Measurements from ENCODE around the gene ZNF516. TPM values are rescaled to one million over a fixed set of nuclear protein-coding genes. Genes with fewer than 3 reads are reported as not detected.

The ZNF516 gene
- total and polyA plus RNA-seq, 2 experiments from 2014 or later: 17.8 to 29.4 TPM

DNA sequence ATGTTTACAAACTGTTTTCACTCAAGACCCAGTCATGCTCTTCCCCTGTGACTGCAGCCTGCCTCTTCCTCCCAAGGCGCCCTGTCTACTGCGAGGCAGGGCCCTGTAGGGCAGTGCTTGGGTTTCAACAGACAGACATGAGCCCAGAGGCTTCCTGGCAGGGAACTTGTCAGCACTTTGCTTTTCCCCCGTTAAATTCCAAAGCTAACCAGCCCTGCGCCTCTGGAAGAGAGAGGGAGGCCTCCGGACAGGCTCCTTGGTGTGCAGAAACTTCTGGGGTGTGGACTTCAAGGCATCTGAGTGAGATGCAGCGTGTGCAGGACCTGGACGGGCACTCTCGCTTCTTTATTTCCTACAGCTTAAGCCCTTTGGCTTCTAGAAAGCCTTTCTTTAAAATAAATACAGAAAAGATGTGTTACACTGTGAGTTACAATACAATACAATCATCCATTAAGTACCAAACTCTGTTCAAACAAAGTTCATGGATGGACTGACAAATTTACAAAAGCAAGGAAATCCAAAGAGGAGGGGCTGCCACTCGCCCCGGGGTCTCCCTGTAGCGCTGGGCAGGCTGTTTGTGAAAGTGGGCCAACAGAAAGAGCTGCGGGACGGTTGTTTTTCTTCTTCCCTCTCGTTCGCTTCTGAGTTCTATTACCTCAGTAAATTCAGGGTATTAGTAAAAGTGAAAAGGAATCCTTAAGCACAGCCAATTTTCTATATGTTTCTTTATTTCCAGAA lies 8.8 kb upstream of the ZNF516 start:
- H3K4me3 ChIP-seq: no peak overlapping the region
- no peaks in the 10 kb centered on the region for H3K79me2 ChIP-seq (ENCODE audit: insufficient read depth)
- no peaks in the 10 kb centered on the region for H3K36me3 ChIP-seq (ENCODE audit: low read depth)
- no peaks in the 10 kb centered on the region for H4K20me1 ChIP-seq (ENCODE audit: insufficient read depth)
- 75 to 77% methylated on average over 14 to 15 of the region's 15 CpGs for WGBS, 2 experiments (ENCODE audit: low coverage in 1 of 2, low lambda C conversion rate in 2 of 2, missing lambda C conversion rate in 2 of 2)
- H3K4me1 ChIP-seq (ENCODE audit: insufficient read depth): no peaks in the 10 kb centered on the region
- no peaks in the 10 kb centered on the region for H3F3A ChIP-seq (ENCODE audit: insufficient read depth)
- H3K9me3 ChIP-seq (ENCODE audit: low read depth): no peaks in the 10 kb centered on the region
- no peaks in the 10 kb centered on the region for H3K27me3 ChIP-seq (replicated peaks; ENCODE audit: insufficient read depth)
- no peak overlapping the region for H2AFZ ChIP-seq
- H3K4me2 ChIP-seq (ENCODE audit: unreplicated experiment): no peak overlapping the region
- no peaks in the 10 kb centered on the region for H3K9me2 ChIP-seq (ENCODE audit: insufficient read depth)
- DNase-seq: no peak
- TF ChIP-seq EZH2phosphoT487 (IDR thresholded peaks at IDR 0.05; ENCODE audit: insufficient read depth, low read depth) (no peak), EZH2 (IDR thresholded peaks at IDR 0.05; ENCODE audit: insufficient read depth, poor library complexity, severe bottlenecking) (no peak)
- in situ Hi-C loops (cut with MboI): no loop called here
- H3K27ac ChIP-seq: no peak overlapping the region
- no peak overlapping the region for H3K9ac ChIP-seq

DNA sequence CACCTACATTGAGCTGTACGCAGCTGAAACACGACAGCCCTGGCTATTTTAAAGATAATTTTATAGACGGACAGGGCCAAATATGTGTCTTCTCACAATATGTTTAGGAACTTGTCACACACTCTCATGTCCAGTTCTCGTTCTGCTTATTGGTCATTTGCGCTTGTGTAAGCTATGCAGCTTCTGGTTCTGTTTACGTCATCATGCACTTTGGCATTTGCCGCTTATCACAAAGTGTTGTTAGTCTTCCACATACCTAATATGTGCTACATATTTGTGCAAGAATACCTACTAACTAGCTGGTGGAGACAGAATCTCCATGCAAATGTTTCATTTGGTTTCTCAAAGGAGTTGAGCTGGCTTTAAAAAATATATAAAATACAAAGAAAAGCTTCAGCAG lies 7.5 kb upstream of the ZNF516 start:
- no peaks in the 10 kb centered on the region for H3K9me3 ChIP-seq (ENCODE audit: low read depth)
- H3F3A ChIP-seq (ENCODE audit: insufficient read depth): peaks cover 4% of the 10 kb centered on the region; the same call in 1 of the 2 replicates
- no peaks in the 10 kb centered on the region for H3K9me2 ChIP-seq (ENCODE audit: insufficient read depth)
- no peaks in the 10 kb centered on the region for H4K20me1 ChIP-seq (ENCODE audit: insufficient read depth)
- no peak overlapping the region for H3K27ac ChIP-seq
- H3K79me2 ChIP-seq (ENCODE audit: insufficient read depth): no peaks in the 10 kb centered on the region
- no peak overlapping the region for H2AFZ ChIP-seq
- H3K4me2 ChIP-seq (ENCODE audit: unreplicated experiment): no peak overlapping the region
- in situ Hi-C loops (cut with MboI): no loop called here
- H3K36me3 ChIP-seq (ENCODE audit: low read depth): no peaks in the 10 kb centered on the region
- no peaks in the 10 kb centered on the region for H3K27me3 ChIP-seq (replicated peaks; ENCODE audit: insufficient read depth)
- WGBS, 2 experiments (ENCODE audit: low coverage in 1 of 2, low lambda C conversion rate in 2 of 2, missing lambda C conversion rate in 2 of 2): 92 to 93% methylated on average over 7 of the region's 7 CpGs
- H3K4me3 ChIP-seq: no peak overlapping the region
- DNase-seq: no peak
- no peak overlapping the region for H3K9ac ChIP-seq
- no peaks in the 10 kb centered on the region for H3K4me1 ChIP-seq (ENCODE audit: insufficient read depth)
- no peak for TF ChIP-seq EZH2phosphoT487 (IDR thresholded peaks at IDR 0.05; ENCODE audit: insufficient read depth, low read depth)
- TF ChIP-seq EZH2 (IDR thresholded peaks at IDR 0.05; ENCODE audit: insufficient read depth, poor library complexity, severe bottlenecking): no peak

DNA sequence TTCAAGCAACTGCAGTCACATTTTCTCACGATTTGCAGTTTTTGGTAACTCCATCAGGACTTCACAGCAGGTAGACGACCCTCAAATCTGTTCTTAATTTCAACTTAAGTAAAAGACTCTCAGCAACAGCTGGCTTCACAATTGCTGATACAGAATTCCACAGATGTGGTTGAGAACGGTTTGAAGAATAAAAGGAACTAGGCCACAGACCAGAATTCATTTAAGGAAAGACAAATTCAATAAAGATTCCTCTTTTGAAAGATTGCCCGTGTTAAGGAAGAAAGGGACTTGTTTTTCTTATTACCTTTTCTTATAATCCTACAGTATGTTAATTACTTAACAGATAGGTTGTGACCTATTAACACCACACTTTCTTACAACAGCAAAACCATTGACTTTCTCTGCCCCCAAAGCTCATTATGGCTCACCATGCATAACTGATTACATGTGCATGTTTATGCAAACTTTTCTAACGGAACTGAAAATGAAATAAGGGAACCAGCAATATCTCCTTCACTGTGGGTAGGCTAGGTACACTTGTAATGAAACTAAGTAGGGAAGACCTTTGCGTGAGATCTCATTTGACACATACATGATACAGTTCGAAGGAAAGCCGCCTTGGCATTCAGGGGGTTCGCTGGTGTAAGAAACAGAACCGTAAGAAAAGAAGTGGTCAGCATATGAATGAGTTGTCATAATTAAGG lies 4.7 kb upstream of the ZNF516 start:
- in situ Hi-C loops (cut with MboI): no loop called here
- H3K4me3 ChIP-seq: no peak overlapping the region

DNA sequence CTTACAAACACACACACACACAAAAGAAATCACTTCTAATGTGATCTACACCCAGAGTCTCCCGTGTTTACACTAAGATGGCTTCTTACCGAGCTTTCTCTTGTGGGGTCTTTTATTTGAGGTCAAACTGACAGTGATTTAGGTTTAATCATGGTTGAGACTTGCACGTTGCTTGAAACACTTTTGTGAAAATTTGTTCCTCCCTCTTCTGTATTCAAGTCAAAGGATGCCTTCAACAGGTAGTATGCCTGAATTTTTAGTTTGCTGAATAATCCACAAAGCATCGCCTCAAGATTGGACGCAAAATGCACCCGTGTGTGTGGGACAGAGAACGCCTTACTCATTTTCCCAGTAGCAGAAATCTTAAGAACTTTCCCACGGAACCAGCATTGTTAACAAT lies 4.0 kb upstream of the ZNF516 start:
- peaks cover 15% of the 10 kb centered on the region for H3F3A ChIP-seq (ENCODE audit: insufficient read depth)
- H3K4me2 ChIP-seq (ENCODE audit: unreplicated experiment): no peak overlapping the region
- no peaks in the 10 kb centered on the region for H3K9me2 ChIP-seq (ENCODE audit: insufficient read depth)
- WGBS, 2 experiments (ENCODE audit: low coverage in 1 of 2, low lambda C conversion rate in 2 of 2, missing lambda C conversion rate in 2 of 2): 84 to 88% methylated on average over 8 of the region's 8 CpGs
- H3K79me2 ChIP-seq (ENCODE audit: insufficient read depth): no peaks in the 10 kb centered on the region
- DNase-seq: no peak
- no peaks in the 10 kb centered on the region for H3K36me3 ChIP-seq (ENCODE audit: low read depth)
- no peak overlapping the region for H3K4me3 ChIP-seq
- H3K4me1 ChIP-seq (ENCODE audit: insufficient read depth): no peaks in the 10 kb centered on the region
- H2AFZ ChIP-seq: no peak overlapping the region
- no peaks in the 10 kb centered on the region for H4K20me1 ChIP-seq (ENCODE audit: insufficient read depth)
- no peaks in the 10 kb centered on the region for H3K27me3 ChIP-seq (replicated peaks; ENCODE audit: insufficient read depth)
- TF ChIP-seq EZH2phosphoT487 (IDR thresholded peaks at IDR 0.05; ENCODE audit: insufficient read depth, low read depth) (no peak), EZH2 (IDR thresholded peaks at IDR 0.05; ENCODE audit: insufficient read depth, poor library complexity, severe bottlenecking) (no peak)
- H3K9ac ChIP-seq: no peak overlapping the region
- no peak overlapping the region for H3K27ac ChIP-seq
- in situ Hi-C loops (cut with MboI): no loop called here
- no peaks in the 10 kb centered on the region for H3K9me3 ChIP-seq (ENCODE audit: low read depth)

More for the DNA sequence above, 4.7 kb upstream of the ZNF516 start:
- no peak overlapping the region for H3K9ac ChIP-seq
- no peaks in the 10 kb centered on the region for H4K20me1 ChIP-seq (ENCODE audit: insufficient read depth)
- H3K4me1 ChIP-seq (ENCODE audit: insufficient read depth): no peaks in the 10 kb centered on the region
- no peak for TF ChIP-seq EZH2phosphoT487 (IDR thresholded peaks at IDR 0.05; ENCODE audit: insufficient read depth, low read depth)
- no peak for TF ChIP-seq EZH2 (IDR thresholded peaks at IDR 0.05; ENCODE audit: insufficient read depth, poor library complexity, severe bottlenecking)
- no peaks in the 10 kb centered on the region for H3K9me3 ChIP-seq (ENCODE audit: low read depth)
- H2AFZ ChIP-seq: no peak overlapping the region
- H3K4me2 ChIP-seq (ENCODE audit: unreplicated experiment): no peak overlapping the region
- WGBS, 2 experiments (ENCODE audit: low coverage in 1 of 2, low lambda C conversion rate in 2 of 2, missing lambda C conversion rate in 2 of 2): 69 to 70% methylated on average over 10 of the region's 10 CpGs
- H3F3A ChIP-seq (ENCODE audit: insufficient read depth): peaks cover 15% of the 10 kb centered on the region
- no peaks in the 10 kb centered on the region for H3K27me3 ChIP-seq (replicated peaks; ENCODE audit: insufficient read depth)
- no peaks in the 10 kb centered on the region for H3K79me2 ChIP-seq (ENCODE audit: insufficient read depth)
- no peaks in the 10 kb centered on the region for H3K9me2 ChIP-seq (ENCODE audit: insufficient read depth)
- no peak overlapping the region for H3K27ac ChIP-seq
- no peaks in the 10 kb centered on the region for H3K36me3 ChIP-seq (ENCODE audit: low read depth)
- no peak for DNase-seq

All from GM23248 (cell line).